GM19452 (cell line): ENCODE results near the gene TIMMDC1.

Experiments used
- ATAC-seq: cut with Tn5 transposase; IDR thresholded peaks from one replicate; pipeline ENCODE4 v1.9.1; 2021; ENCODE audit not compliant: unreplicated experiment

TIMMDC1 gene

DNA sequence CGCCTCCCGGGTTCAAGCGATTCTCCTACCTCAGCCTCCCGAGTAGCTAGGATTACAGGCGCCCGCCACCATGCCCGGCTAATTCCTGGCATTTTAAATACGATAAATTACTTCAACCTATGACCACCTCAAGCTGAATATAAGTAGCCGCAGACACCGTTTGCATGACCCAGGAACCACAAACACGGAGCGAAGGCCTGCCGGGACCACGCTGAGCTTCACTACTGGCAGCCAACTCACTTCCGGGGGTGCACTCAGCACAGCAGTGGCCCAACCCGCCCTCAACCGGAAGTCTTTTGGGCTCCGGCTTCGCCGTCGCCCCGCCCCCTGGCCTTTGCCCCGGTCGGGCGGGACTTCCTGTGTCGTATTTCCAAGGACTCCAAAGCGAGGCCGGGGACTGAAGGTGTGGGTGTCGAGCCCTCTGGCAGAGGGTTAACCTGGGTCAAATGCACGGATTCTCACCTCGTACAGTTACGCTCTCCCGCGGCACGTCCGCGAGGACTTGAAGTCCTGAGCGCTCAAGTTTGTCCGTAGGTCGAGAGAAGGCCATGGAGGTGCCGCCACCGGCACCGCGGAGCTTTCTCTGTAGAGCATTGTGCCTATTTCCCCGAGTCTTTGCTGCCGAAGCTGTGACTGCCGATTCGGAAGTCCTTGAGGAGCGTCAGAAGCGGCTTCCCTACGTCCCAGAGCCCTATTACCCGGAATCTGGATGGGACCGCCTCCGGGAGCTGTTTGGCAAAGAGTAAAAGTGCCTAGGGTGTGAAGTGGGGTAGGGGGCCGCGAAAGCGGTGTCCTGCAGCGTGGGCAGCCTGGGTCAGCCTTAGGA lies at the start of gene TIMMDC1:
TSS of gene TIMMDC1 (plus strand) at position 362 of the 826 bp plus-strand sequence. CDS start at position 549, 187 bp downstream.
- peak; percentile 99 for ATAC-seq

DNA sequence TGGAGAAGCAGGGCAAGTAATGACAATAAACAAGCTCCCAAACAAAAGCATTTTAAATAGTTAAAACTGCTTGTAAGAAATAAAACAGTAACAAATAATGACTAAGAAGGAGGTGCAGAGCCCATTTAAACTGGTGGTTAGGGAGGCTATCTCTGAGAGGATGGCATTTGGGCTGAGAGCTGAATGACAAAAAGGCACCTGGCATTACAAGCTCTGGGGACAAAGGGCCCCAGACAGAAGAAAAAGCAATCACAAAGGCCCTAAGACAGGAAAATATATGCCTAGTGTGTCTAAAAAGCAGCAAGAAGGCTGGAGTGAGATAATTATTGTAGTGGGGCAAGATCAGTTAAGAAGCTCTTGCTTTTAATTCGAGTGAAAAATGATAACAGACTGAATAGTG lies 44.5 kb upstream of the TIMMDC1 start:
- no peak for ATAC-seq

DNA sequence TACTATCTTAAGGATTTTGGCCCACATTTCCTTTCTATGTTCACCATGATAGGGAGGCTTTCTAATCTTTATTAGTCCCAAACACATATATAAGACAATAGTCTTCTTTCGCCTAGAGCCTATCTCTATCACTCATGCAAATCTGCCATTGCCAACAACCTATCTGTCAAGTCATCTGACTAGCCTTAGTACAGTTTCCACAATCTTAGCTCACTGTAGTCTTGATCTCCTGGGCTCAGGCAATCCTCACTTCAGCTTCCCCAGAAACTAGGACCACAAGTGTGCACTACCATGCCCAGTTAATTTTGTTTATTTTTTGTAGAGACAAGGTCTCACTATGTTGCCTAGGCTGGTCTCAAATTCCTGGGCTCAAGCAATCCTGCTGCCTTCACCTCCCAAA lies 41.9 kb upstream of the TIMMDC1 start:
- ATAC-seq: no peak

GRCh38 chr3:119457246-119457645 lies 41.1 kb upstream of the TIMMDC1 start:
- no peak for ATAC-seq

DNA sequence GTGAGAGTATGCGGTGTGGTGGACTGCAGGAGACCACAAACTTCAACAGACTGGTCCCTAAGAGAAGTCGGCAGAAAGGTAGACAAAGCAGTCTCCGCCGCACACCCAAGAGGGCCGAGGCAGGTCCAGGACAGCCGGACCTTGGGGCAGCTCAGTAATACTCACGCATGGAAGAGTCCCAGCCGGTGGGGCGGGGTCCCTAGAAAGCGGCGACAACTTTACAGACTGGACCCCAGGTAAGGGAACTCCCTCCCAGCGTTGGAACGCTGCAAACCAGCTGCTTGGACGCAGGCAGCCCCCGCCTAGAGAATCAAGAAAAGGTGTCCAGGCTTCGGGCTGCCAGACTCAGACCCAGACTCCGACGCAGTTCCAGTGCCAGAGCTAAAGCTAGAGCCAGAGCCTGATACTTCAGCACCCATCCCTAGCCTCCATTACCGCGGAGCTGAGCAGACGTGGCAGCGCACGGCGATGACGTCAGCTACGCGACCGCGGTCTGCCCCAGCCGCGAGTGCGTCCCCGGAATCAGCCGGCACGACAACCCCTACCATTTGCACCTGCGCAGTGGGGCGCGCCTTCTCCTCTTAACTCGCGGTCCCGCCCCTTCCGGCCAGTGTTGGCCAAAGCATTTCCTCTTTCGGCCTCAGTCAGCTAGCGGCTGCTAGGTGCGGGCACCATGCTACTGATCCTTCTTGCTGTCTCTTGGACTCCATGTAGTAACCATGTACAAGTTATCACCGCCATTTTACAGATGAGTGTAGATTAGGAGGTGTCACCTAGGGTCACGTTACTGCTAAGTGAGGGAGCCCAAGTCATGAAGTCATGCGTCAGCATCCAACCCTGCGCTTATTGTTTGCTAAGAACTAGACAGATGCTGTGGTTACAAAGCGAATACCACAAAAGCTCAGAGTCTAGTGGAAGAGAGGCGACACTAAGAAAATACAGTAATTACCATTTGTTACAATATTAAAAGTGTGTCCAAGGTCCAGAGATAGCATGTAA lies 34.9 kb upstream of the TIMMDC1 start, which contains the start of gene TMEM39A:
TSS of gene TMEM39A (minus strand) at position 445 of the 999 bp plus-strand sequence. CDS start 1,541 bp downstream, outside the sequence.
- ATAC-seq: peak; percentile 95

GRCh38 chr3:119468041-119468440 lies 30.3 kb upstream of the TIMMDC1 start:
- no peak for ATAC-seq

DNA sequence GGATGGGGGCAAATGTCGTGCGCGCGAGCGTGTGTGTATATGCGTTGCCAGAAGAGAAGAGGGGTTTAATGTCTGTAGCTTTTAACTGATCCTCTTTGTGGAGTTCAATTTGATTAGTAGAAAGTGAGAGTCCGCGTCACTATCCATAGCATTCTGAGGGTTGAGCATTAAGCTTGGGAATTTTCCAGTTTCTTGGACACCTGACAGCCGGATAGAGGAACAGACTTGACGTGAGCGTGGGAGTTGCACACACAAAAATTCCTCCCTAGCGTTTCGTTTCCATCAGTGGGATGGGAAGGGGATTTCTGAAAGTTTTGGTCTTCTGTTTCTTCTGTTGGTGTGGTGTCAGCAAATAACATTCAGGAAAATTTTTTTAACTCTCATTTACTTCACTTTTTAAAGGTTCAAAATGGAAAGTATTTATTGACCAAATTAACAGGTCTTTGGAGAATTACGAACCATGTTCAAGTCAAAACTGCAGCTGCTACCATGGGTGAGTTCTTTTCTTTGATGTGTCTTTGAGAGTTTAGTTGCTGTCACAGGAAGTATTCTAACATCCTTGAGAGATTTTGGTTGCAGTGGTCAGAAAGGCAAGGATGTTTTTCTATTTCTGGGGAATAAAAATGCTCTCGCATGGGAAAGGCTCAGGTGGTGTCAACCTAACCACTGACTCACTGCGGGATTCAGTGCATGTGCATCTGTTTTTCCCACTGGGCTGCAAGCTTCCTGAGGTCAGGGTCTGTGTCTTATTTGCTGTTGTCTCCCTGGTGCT lies 28.7 kb upstream of the TIMMDC1 start:
- ATAC-seq: no peak

DNA sequence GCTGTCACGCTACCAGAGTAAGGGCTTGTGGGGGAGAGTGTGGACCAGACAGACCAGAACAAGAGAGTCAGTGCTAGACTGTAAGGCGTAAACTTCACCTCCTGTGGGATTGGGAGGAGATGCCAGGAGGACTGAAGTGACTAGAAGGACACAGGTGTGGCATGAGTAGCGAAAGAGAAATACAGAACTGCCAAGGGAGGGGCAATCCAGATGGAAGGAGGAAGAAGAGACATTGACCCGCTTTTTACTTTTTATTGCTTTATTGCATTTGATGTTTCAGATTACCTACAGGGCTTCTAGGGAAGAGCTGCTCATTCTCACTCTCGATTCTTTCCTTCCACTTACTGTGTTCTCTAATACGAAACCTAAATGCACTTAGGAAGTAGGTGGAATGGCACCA lies 27.5 kb upstream of the TIMMDC1 start:
- no peak for ATAC-seq

GRCh38 chr3:119481079-119481478 lies 17.3 kb upstream of the TIMMDC1 start:
- no peak for ATAC-seq

DNA sequence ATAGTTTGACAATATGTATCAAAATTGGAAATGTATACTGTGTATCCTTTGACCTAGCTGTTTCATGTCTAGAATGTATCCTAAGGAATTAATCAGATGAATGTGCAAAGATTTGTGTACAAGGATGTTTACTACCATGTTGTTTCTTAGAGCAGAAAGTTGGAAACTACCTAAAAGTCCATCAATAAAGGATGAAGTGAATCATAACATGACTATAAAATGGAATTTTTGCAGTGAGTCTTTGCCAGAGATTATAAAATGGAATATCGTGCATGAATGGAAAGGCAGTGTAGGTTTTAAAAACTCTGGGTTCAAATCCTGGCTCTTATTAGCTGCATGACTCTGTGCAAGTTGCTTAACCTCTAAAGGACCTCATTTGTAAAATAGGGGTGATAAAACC lies 15.2 kb upstream of the TIMMDC1 start:
- ATAC-seq: no peak

GRCh38 chr3:119485563-119485962 lies 12.8 kb upstream of the TIMMDC1 start:
- no peak for ATAC-seq

- ATAC-seq: no peak
These were observed 8.2 kb upstream of the TIMMDC1 start for GRCh38 chr3:119490153-119490552.

DNA sequence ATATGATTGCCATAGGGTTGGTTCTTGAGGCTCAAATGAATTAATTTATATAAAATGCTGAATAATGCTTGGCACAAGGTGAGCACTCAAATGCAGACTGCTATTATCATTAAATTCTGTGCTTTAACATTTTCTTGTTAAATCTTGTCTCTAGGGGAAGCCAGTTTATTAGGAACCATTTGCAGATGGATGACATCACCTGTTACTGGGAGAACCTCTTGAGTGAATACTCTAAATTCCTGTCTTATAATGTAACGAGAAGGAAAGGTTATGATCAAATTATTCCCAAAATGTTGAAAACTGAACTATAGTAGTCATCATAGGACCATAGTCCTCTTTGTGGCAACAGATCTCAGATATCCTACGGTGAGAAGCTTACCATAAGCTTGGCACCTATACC lies 6.2 kb upstream of the TIMMDC1 start:
- no peak for ATAC-seq

GRCh38 chr3:119492810-119493209 lies 5.5 kb upstream of the TIMMDC1 start:
- ATAC-seq: no peak

GRCh38 chr3:119494597-119494996 lies 3.8 kb upstream of the TIMMDC1 start:
- ATAC-seq: no peak

DNA sequence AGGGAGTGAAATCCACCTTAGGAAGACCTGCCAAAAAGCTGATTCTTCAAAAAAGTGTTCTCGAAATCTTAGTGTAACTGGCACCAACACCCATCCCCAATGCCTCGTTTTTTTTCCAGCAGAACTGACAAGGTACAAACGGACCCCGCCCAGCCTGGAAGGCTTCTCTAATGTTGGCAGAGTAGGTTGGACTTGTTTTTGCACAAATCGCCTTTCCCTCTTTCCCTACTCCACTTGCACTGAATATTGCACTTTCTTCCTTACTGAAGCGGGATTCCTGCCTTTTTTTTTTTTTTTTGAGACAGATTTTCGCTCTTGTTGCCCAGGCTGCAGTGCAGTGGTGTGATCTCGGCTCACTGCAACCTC lies 544 bp upstream of the TIMMDC1 start:
- no peak for ATAC-seq

DNA sequence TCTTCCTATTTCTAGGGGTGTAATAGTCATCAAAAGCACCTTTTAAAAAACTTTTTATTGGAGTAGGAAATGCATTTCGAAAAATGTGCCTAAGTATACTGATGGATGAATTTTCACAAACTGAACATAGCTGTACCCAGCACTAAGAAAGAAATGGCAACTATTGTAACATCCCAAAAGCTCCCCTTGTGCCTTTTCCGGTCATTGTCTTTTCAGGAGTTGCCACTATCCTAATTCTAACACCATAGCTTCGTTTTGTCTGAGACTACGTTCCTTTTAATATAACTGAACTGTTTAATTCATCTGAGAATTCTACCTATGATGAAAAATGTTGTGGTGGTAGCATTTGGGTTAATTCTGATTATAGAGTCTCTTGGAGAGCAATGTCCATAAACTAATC lies 1.9 kb downstream of the TIMMDC1 start:
- no peak for ATAC-seq

- no peak for ATAC-seq
These were observed 2.6 kb downstream of the TIMMDC1 start for GRCh38 chr3:119500901-119501300.

DNA sequence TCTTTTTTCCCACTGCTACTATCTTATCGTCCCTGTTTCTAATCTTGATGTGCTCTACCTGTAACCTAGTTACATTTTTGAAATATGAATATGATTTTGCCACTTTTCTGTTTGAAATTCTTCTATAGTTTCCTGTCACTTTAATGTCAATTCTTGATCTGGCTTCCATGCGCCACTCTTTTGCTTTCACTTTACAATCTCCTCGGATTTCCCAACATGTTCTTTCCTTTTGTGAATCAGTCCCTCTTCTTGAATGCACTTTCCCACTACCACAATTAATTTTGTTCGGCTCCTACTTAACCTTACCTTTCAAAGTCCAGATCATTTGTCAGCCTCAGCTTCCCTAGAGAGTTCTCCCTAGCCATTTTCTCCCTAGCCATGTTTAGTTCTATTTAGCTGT lies 8.3 kb downstream of the TIMMDC1 start:
- ATAC-seq: no peak

DNA sequence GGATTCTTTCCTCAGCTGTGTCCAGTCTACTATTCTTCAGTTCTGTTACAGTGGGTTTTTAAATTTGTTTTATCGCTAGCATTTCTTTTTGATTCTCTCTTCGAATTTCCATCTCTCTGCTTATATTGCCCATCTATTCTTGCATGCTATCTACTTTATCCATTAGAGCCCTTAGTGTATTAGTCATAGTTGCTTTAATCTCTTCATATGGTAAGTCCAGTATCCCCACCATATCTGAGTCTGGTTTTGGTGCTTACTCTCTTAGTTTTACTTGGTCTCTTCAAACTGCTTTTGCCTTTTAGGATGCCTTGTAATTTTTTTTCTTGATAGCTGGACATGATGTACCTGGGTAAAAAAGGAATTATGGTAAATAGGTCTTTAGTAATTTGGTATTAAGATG lies 9.1 kb downstream of the TIMMDC1 start:
- ATAC-seq: no peak
